GM10847 (cell line): ENCODE results near the gene TNP1.

Source experiments
- POLR2A ChIP-seq: IDR thresholded peaks from 2 replicates; pipeline ENCODE4 v1.6.1; 2011; ENCODE audit not compliant: insufficient read length; ENCODE audit errors: extremely low read depth

TNP1 gene

GRCh38 chr2:216829533-216829932 is 30.3 kb downstream of the TNP1 start:
- no peak for TF ChIP-seq POLR2A

GRCh38 chr2:216827073-216827720 is 32.7 kb downstream of the TNP1 start:
- TF ChIP-seq POLR2A: no peak

DNA sequence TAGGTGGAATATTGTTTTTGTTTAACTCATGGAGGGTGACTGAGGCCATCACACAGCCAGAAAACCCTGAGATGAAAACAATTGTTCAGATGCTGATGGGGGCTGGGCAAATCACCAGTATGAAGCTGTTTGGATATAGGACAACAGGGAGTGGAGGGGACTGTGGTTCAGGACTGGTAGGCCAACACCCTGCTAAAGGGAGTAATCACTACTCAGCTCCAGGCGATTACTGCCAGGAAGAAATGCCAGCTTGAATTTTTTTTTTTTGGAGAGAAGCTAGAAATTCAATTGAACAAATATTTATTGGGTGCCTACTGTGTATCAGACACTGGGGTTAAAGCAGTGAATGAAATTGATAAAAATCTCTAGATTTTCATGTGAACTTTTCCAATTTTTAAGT is 37.4 kb downstream of the TNP1 start:
- TF ChIP-seq POLR2A: no peak

DNA sequence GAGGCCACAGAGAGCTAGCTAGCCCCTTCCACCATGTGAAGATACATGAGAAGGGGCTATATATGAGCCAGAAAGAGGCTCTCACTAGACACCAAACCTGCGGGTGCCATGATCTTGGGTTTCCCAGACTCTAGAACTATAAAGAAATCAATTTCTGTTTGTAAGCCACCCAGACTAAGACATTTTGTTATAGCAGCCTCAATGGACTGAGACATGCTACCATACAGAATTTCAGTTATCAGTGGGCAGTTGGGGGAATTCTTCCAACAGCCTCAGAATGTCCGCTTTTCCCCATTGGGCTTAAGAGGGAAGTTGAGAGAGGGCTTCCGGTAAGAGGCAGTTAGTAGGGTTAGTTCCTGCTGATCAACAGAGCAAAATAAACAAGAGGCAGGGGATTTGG is 39.2 kb downstream of the TNP1 start:
- TF ChIP-seq POLR2A: no peak

DNA sequence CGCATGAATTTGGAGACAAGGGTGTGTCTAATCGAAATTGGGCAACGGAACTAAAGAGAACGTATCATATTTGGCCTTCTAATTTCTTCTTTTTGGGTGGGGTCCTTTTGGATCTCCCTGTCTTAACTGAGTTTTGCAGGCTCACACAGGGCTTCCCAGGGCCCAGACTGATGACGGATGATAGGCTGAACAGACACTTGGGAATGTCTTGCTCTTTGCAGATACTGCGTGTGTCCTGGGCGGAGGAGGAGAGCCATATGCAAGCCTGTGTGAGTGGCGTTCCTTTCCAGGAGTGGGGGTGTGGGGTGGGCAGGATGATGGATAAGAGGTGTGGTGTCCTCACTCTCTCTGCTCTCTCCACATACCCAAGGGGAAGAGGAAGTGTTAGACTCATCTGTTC is 40.1 kb downstream of the TNP1 start:
- no peak for TF ChIP-seq POLR2A

GRCh38 chr2:216819055-216819454 is 40.8 kb downstream of the TNP1 start:
- TF ChIP-seq POLR2A: no peak

DNA sequence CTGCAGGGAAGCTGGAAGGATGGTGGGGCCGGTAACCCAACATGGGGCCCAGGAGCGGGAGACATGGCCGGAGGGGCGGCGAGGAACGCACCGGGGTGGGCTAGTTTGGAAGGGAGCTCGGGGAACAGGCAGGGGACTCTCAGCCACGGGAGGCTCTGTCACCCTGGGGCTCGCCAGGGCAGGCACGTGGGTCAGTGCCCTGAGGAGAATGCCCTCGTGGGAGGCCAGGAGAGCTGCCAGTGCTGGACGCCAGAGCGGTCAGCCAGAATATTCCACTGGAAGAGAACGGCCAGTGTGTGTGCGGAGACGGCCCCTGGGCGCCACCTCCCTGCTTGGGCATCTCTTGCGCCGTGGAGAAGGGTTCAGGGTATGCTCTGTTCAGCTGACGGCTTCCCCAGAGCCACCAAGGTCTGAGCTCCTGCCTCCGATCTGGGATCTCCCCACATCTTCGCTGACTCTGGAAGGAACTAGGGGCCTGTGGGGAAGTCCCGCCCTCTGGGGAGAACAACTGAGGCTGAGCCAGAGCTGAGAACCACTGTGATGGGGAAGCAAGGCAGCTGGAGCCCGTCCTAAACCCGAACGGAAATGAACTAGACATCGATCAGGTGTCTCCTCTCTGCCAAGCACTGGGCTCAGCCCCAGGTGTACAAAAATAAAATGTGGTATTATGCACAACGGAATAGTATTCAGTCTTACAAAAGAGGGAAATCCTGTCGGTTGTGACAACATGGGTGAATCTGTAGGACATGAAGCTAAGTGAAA is 49.3 kb downstream of the TNP1 start:
- no peak for TF ChIP-seq POLR2A
